Activated CD4-positive, CD25-positive, alpha-beta regulatory T cell treated with anti-CD3 and anti-CD28 coated beads, Interleukin-2, amount 50 U/mL, for 16 hours (primary cell): ENCODE data around the gene NUP214.
"Not testable (repeated sequence)": the region's sequence is repeated elsewhere in the genome, so short reads cannot be mapped to it uniquely, and the experiment has no call there.

ENCODE experiments used
- DNase-seq: peaks from one replicate; pipeline ENCODE4 v3.0.0-alpha.2; 2020; ENCODE audit warnings: low read depth, low spot score

Gene NUP214

DNA sequence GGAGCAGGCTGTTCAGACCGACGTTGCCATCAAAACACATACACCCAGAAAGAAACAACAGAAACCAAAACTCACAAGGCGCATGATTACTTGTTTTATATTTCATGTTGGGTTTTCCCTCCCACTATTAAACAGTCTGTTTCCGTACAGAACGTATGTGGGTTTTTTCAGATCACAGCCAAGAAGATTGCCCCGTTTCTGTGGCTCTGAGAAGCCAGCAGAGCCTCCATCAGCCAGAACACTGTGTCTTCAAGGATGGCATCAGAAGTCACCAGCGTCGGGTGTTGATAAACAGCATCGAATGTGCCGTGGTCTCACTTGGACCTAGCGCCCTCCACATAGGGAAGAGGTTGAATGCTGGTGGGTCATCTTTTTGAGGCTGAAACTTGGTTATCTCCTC, 108.2 kb downstream of the NUP214 start:
- DNase-seq, result no peak

DNA sequence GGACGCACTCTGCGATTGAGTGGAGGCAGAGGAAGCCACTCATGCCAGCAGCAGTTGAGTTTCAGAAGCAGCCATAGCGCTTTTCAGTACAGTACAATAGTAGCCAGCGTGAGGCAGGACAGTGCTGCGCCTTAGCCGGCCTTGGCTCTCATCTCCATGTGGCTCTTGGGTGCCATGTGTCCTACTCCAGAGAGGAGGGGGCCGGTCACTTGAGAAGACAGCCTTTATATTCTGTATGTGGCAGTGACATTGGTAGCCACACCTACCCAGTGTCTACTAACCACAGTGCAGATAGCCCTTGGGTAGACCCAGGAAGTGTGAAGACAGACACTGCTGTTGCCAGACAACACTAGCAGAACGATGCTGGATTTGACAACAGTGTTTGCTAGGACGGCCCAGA, 108.6 kb downstream of the NUP214 start:
- no peak for DNase-seq

DNA sequence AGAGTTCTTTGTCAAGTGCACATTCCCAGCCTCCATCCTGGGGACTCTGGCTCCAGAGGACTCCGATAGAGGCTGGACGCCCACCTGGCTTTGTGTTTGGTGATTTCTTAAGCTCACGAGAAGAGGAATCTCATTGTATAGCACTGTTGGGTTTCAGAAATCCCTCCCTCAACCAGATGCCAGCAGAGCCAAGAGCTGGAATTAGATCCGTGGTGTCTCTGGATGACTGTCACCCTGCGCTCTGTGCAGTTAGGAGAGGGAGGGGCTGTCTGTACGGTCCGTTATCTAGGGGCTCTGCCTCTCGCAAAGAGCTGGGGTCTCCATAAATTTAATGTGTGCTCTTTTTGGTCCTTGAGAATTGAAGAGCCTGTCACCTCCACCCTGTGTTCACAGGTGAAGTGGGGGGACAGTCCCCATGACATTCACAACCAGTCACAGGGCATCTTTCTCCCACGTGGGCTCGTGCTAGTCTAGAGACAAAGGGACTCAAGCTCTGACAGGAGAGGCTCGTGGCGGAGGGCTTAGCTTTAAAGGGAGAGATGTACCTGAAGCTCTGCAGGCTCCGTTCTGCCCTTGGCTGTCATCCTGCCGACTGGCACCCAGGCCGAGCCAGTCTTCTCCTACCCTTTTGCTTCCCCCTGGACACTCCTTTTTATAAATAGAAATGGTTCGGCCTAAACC, 109.6 kb downstream of the NUP214 start:
- no peak for DNase-seq

DNA sequence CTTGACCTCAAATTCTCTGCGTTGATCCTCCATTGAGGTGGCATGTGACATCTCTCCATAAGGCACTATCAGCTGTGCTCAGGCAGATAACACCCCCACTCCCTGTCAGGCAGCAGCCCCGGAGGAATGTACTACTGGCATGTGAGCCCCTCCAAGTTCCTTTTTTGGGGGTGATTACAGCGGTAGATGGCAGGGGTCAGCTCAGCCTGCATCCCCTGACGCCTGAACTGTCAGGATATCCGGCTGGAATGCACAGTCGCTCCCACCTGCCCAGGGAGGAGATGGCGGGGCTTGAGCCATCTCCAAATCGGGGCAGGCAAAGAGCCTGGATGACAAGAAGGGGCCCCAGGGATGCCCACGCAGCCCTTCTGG, 110.1 kb downstream of the NUP214 start:
- no peak for DNase-seq

DNA sequence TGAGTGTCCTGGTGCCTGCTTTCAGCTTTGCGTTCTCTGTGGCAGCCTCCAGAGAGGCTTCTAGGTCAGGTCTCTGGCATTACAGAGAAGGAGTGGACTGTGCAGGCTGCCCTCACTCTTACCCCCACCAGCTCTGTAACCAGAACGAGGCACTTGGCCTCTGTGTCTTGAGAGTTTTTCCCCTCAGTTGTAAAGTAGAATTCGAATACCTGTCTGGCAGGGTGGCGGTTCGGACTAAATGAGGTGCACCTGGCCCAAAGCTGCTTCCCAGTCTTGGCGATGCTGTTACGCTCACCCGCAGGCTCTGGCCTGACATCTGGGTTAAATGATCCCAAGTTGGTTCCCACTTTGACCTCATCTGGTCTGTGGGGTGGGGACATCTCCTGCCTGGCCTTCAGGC, 110.8 kb downstream of the NUP214 start:
- no peak for DNase-seq

DNA sequence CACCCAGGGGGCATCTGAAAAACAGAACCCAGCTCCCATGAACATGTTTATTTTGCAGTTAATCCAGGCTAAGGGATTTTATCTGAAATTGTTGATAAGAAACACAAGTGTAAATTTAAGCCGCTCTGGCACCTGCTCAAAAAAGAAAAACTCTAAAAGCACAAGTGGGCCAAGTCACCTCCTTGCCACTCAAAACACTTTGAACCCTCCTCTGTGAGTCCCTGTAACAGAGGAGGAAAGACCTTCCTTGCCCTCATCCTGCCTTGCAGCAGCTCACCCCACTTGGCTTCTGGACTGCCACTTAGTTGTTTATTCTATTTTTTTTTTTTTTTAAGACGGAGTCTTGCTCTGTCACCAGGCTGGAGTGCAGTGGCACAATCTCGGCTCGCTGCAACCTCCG, 111.4 kb downstream of the NUP214 start:
- no peak for DNase-seq

DNA sequence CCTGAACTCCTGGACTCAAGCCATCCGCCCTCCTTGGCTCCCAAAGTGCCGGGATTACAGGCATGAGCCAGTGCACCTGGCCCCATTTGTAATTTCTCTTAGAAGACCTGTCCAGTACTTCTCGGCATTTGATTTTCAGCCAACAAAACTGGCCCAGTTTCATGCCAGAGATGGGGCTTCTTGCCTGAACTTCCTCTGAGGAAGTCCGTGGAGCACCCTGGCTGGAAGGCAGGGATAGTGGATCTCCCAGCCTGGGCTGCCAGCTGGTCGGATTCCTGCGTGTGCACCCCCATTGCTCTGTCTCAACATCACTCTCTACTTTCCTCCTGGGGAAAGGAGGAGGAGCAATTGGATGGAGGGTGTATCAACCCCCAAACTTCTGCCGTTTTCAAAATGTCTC, 111.9 kb downstream of the NUP214 start:
- no peak for DNase-seq

DNA sequence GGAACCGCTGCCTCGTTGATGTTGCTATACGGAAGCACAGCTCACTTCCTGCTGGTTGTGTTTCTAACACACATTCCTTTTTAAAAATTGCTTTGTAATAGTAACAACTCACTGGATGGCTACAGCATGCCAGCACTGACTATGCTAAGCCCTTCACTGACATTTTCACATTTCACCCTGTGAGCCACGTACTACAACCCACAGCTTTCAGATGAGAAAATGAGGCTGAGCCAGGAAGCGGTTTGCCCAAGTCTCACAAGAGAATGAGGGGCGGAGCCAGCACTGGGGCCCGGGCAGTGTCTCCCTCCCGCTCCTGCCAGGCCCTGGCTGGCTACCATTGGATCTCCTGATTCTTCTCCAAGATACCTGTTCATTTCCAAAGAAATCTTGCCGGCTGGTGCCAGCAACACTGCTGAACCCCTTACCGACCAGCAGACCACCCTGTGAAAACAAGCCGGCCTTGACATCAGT, 112.6 kb downstream of the NUP214 start:
- DNase-seq, result peak; percentile 66

DNA sequence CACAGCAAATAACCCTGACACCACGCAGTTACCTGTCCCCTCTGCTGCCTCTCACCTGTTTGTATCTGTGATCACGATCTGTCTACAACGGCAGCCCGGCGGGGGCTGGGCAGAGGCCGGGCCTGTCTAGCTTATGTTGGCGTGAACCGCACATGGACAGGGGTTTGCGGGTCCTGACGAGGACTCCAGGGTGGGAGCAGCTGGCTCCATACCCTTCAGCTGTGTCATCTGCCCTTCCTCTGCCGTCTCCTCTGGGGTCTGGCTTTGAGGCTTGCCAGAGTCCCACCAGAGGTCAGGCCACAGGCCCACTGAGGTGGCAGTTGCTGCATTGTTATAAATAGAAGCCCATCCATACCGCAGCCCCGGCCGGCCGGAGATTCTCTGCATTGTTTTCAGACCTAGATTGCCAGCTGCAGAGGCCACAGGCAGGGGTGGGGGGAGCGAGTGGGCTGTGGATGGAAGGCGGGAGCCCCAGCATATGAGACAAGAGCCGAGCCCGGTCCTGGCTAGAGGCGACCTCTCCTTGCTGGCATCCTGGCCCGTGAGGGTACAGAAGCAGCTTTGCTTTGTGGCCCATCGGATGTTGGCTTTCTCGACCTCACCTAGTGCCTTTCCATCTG, 113.1 kb downstream of the NUP214 start:
- DNase-seq, result no peak

DNA sequence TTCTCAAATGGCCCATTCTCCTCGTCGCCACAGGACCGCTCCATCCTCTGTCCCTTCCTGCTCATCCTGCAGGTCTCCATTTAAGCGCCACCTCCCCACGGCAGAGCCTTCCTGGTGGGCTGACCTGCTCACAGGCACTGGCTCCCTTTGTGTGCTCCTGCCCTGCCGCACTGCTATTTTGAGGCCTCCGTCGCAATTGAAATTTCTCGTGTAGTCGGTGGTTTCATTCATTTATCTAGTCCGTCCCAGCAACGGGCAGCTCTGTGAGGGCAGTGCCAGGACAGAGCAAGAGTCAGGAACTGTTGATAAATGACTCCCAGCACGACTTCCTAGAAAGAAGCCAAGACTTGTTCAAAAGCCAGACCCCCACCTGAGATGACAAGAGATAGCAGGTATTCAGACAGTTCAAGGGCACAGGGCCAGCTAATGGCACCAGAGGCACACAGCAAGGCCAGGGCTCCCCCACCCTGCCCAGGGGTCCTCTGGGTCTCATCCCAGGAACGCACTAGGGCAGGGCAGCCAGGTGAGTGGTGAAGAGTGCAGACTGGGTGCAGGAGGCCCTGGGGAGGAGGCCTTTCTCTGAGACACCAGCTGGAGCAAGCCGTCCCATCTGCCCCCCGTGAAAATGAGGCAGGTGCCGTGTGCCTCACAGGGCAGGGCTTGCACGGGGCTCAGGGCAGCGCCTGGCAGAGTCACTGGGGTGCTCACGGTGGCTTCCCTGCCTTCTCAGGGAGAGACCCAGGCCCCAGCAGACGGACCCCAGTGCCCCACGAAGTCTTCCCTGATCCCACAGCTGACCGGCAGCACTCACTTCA, 114.0 kb downstream of the NUP214 start:
- no peak for DNase-seq

DNA sequence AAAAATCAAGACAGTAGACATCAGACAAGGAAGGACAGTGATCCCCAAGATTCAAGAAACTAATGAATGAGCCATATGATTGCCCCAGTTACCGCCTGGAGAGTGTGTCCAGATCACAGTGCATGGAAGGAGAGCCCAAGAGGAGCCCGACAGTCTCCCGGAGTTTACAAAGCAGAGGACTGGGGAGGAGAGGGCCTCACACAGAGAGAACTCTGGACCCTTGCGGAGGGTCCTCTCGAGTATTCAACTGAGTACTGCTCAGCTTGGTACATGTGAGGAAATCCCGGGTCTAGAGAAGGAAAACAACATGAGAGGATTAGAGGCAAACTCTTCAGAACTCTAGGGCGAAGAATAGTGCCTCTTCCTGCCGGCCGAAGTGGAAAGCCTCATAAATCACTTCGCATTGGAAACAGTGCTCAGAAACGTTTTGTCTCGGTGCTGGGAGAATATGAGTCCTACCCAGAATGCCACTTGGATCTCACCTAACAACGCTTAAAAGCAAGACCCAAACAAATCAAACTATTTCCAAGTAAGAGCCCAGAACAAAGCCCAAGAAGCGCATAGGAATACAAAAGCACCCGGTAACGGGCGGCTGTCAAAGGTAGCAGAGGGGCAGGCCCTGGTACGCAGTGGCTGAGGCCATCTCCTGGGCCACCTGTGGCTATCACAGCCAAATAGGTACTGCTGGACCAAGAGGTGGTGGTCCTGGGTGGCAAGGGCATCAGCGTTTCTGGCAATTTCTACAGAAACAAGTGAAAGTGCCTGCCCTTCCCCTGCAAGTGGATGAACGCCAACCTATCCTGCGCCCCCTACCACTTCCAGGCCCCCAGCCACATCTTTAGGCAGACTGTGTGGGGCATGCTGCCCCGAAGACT, 114.9 kb downstream of the NUP214 start:
- no peak for DNase-seq

DNA sequence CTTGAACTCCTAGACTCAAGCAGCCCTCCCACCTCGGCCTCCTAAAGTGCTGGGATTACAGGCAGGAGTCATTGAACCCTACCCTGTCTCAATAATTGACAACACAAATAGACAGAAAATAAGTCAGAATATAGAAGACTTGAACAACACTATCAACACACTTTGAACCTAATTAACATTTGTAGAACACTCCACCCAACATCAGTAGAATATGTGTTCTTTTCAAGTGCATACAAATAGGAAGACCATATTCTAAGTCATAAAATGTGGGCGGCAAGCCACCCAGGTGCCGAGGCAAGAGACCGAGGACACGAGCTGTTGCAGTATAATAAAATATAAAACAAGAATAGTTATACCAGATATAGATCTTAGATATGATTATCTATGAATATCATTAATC, 118.9 kb downstream of the NUP214 start:
- not testable (repeated sequence) for DNase-seq

DNA sequence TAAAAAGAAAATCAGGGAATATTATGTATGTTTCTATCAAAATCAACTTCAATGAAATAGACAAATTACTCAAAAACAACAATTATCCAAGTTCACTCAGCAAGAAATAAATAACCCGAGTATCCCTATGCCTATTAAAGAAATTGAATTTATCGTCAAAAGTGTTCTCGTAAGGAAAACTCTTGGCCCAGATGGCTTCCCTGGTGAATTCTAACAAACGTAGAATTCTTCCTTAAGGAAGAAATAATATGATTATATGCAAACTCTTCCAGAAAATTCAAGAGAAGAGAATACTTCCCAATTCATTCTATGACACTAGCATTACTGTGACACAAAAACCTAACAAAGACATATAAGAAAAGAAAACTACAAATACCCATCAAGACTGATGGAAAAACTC, 121.2 kb downstream of the NUP214 start:
- no peak for DNase-seq

DNA sequence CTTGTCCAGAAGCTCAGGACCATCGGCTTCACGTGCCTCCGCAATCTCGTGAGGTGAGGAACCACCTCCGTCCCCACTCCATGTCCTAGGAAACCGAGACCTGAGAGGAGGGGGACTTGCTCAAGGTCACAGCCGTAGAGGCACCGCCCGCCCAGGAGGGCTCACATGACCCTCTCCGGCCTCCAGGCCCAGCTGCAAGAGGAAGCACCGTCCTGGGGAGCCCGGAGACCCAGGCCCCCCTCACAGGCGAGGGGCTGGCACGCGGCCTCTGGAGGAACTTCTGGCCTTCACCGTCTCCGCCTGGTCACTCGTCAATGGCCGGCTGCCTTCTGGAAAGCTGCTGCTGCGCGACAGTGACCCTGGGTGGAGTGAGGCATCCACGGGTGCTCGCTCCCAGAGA, 126.7 kb downstream of the NUP214 start:
- DNase-seq, result no peak

DNA sequence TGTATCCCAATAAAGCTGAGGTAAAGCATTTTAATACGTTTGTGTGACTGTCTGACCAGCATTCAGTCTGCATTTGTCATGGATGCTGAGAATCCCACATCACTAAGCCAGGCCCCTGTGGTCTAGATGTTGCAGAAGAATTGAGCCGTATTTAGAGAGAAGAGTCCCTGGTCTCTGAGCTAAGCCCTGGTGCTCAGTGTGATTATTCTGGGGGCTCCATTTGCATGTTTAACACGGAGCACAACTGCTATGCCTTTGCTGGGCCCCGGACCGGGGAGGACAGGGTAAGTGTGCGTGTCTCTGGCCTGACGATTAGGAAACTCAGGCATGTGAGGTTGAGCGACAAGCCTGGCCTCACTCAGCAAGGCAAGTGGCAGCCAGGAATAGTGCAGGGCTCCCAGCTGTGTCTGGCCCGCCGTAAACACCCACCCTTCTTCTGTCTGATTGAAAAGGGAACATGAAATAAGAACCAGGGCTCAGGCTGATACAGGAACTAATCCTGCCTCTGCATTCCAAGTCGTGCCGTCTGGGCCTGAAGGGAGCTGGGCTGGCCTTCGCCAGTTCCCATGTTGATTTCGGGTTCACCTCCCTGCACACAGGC, 128.6 kb downstream of the NUP214 start:
- no peak for DNase-seq

DNA sequence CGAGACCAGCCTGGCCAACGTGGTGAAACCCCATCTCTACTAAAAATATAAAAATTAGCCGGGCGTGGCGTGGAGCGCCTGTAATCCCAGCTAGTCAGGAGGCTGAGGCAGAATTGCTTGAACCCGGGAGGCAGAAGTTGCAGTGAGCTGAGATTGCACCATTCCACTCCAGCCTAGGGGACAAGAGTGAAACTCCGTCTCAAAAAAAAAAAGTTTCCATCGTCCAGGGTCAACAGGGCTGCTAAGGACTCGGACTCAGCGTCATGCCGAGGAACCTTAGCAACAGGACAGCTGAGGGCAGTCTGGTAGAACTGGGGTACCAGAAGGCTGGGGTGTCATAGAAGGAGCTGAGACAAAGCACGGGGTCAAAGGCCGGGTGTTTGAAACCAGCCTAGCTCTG, 129.2 kb downstream of the NUP214 start:
- no peak for DNase-seq

DNA sequence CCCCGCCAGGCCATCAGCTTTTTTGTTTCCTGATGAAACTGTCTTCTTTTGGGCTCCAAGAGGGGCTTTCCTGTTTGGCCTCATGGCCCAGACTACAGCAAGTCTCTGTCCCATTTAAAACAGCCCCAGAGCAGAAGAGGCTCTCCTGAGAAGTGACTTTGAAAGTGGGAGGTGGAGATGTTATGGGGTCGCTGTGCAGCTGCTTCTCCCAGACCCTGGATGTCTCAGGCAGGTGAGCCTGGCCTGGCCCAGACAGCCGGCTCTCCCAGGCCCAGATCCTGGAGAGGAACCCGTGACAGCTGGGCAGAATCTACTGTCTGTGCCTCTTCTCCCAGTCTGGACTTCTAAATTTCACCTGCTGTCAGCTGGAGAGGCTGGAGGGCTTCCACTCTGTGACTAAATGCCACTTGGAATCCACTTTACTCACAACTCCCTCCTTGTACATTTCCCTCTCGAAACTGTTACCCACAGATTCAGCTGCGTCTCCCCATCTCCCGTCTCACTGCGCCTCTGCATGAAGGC, 130.4 kb downstream of the NUP214 start:
- DNase-seq, result no peak

DNA sequence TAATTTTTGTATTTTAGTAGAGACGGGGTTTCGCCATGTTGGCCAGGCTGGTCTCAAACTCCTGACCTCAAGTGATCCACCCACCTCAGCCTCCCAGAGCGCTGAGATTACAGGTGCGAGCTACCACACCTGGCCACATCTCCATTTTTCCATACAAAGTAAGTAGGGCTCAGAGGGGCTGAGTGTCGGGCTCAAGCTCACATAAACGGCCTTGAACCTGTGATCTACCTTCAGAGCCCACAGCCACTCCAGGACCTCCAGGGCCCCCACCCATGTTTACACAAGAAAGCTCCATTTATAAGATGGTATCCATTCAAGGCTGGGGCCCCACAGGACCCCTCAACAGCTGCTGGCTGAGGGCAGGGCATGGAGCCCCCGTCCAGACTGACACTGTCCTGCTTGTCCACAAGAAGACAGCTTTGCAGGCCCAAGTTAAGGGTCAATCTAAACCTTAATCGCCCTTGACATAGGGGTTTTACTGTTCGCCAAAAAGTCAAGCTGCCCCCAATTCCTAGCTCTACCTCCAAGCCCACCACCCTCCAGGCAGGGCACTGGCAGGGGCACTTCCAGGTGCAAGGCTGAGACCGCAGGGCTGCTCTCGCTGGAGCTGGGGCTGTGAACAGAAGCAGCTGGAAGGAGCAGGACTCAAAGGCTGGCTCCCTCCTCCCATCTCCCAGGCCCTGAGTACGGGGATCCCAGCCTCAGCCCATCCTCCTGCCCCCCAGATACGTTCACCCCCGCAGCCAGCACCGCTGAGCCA, 132.1 kb downstream of the NUP214 start:
- no peak for DNase-seq

DNA sequence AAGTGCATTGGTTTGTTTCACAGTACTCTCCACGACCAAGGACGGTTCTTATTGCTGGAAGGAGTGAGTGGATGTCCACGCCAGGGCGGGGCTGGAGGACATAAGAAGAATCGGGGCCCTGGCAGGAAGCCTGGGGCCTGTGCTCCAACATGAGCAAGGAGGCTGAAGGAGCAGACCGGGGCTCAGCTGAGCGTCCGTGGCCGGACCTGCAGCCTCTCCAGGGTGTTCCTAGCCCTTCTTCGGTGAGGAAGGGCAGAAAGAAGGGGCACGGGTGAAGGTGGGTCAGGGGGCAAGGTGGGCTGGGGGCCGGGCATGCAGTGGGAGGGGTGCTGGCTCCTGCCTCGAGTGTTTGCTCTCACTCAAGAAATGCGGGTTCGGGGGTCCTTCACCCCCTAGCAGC, 132.8 kb downstream of the NUP214 start:
- no peak for DNase-seq

DNA sequence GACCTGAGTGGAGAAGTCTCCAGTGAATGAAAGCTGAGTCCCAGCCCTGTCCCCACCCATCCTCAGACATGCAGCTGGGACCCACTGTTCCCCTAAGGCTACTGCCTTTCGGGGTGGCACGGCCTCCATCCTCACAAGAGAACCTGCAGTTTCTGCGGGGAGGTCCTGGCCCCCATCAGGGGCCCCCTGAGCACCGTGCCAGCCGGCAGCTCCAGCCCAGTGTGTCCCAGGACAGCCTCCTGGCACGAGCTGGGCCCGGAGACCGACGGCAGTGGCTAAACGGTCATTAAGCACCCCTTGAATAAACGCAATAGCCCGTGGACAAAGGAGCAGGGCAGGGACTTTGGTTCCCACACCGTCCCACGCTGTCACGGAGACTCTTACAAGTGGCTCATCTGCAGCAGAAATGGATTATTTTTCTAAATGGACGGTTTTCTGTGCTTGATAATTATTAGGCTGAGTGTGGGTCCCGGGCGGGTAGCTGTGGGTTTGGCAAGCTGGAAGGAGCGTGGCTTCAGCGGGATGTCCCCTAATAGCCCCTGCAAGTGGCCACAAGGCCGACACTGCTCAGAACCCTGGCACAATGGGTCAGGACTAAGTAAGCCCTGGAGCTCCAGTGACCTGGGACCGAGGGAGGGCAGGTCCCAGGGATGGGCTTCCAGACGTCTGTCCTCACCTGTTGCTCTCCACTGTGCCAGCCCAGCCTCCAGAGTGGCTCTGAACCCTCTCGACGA, 133.5 kb downstream of the NUP214 start:
- no peak for DNase-seq
